ENCODE measurements around the gene ZSCAN9.

ZSCAN9 gene

DNA sequence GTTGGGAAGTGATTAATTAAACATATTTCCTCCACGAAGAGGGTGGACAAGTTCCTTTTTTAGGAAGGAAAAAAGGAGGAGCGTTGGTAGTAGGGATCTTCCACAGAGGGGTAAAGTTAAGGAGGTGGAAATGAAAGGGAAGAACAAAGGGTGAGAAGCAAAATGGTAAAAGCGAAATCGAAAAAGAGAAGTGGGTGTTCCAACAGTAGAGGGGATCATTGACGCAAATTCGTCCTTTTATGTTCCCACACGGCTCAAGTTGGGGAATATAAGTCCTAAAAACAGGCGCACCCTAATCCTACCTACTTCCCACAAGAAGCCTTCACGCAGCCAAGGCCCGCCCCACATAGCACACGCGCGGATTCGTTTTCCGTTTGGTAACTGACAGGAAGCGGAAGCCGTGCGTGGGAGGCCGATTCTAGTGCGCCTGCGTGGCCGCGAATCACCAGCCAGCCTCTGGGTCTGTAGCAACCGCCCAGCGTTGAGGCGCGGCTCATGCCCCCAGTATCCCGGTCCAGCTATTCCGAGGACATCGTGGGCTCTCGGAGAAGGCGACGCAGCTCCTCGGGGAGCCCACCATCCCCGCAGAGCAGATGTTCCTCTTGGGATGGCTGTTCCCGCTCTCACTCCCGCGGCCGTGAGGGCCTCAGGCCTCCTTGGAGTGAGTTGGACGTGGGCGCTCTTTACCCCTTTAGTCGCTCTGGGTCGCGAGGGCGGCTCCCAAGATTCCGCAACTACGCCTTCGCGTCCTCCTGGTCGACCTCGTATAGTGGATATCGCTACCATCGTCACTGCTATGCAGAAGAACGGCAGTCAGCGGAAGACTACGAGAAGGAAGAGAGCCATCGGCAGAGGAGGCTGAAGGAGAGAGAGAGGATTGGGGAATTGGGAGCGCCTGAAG is 34.1 kb downstream of the ZSCAN9 start, which contains the start of gene NKAPL:
NKAPL (plus strand) TSS at position 421 of the 901 bp plus-strand sequence; CDS start at position 496, 75 bp downstream.
- TF ChIP-seq, protein P1, sequence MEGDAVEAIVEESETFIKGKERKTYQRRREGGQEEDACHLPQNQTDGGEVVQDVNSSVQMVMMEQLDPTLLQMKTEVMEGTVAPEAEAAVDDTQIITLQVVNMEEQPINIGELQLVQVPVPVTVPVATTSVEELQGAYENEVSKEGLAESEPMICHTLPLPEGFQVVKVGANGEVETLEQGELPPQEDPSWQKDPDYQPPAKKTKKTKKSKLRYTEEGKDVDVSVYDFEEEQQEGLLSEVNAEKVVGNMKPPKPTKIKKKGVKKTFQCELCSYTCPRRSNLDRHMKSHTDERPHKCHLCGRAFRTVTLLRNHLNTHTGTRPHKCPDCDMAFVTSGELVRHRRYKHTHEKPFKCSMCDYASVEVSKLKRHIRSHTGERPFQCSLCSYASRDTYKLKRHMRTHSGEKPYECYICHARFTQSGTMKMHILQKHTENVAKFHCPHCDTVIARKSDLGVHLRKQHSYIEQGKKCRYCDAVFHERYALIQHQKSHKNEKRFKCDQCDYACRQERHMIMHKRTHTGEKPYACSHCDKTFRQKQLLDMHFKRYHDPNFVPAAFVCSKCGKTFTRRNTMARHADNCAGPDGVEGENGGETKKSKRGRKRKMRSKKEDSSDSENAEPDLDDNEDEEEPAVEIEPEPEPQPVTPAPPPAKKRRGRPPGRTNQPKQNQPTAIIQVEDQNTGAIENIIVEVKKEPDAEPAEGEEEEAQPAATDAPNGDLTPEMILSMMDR (IDR thresholded peaks at IDR 0.05; ENCODE audit: extremely low read depth, missing control alignments) = no peak
- peak; percentile 25 for DNase-seq (ENCODE audit: low spot score)

DNA sequence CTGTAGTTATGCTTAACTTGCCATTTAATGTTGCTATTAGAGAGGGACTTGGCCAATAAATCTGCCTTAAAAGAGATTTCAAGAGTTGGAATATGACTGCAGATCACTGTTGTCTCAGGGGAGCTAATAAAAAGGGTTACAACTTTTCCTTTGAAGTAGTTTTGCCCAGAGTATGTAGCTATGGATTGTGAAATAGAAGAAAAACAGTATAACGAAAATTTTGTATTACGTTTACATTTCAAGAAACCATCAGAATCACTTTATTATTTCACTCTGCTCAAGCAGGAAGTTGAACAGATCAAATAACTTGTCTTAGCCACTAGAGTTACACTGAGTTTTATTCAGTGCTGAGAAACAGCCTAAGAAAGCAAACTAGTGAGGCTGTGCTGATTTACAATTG is 38.8 kb downstream of the ZSCAN9 start:
- TF ChIP-seq, protein P1 (IDR thresholded peaks at IDR 0.05; ENCODE audit: extremely low read depth, missing control alignments) = no peak
- DNase-seq (ENCODE audit: low spot score) = no peak

DNA sequence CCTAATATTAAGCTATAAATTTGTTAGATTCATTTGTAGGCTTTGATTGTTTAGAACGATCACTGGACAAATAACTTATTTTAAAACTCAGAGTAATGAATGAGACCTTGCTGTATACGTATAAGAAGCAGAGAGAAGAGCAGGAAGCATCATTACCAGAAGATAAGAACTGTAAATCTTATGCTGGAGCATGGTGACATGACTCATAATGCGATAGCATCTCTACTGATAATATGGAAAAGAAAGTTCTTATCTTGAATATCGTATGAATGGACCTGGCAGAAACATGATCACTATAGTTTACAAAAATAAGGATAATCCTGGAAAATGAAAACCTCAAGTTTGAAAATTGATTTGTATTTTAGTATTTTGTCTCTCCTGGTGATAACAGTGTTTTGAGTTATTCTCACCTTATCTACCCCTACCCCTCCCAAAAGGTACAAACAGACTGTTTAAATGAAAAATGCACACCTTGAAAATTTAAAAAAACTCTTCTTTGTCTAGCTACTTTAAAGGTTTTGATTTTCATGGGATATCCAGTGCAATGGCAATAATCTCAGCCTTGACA is 39.8 kb downstream of the ZSCAN9 start:
- DNase-seq (ENCODE audit: low spot score) = no peak
- TF ChIP-seq, protein P1 (IDR thresholded peaks at IDR 0.05; ENCODE audit: extremely low read depth, missing control alignments) = no peak

DNA sequence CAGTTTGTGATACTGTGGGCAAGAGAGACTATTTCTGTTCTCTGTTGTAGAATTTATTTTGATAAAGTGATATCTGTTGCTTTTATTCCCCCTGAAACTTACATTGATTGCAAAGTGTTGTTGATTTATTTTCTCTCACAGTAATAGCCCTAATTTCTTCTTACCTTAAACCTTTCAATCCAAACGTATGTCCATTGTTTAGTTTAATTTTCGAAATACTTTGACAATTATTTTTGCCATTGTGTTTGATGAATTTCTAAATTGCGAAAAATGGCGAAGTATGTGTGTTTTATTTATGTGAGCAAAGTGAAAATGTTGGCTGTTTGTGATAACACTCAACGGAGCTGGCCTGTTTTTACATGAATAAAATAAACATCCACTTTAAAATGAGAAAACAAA is 41.5 kb downstream of the ZSCAN9 start:
- TF ChIP-seq, protein P1 (IDR thresholded peaks at IDR 0.05; ENCODE audit: extremely low read depth, missing control alignments) = no peak

DNA sequence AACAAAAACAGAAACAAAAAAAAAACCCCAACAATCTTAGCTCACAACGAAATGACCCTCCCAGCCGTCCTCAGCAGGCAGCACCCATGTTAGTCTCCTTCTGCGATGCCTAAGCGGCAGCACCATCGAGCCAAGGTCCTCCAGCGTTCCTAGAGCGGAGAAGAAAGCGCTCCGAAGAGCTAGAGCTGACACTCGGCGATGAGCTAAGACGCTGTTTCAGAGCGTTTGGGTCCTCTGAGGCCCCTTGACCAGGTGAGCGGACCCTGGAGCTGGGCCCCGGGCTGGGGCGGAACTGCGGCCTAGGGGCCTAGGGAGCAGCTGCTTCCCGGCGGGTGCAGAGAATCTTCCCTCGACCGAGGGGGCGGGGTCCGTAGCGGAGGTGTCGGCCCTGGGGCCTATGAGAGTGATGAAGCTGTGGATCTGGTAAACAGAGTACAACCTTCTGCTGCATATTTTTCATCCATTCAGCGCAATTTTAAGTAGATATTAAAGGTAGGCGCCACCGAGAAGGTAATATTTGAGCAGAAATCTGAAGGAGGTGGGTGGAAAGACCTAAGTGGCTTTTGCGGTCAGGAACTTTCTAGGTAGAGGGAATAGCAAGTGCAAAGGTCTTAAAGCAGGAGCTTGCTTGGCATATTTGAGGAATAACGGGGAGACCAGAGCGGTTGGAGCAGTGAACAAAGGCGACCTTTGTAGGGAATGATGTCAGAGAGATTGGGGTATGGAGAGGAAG is 42.1 kb downstream of the ZSCAN9 start, which contains the start of gene ZSCAN26:
ZSCAN26 (plus strand) TSS at position 182 of the 733 bp plus-strand sequence. CDS start 4,777 bp downstream, outside the sequence.
- TF ChIP-seq, protein P1 (IDR thresholded peaks at IDR 0.05; ENCODE audit: extremely low read depth, missing control alignments) = no peak
- DNase-seq (ENCODE audit: low spot score) = peak; percentile 81

More for the DNA sequence above, 41.5 kb downstream of the ZSCAN9 start:
- no peak for DNase-seq (ENCODE audit: low spot score)

DNA sequence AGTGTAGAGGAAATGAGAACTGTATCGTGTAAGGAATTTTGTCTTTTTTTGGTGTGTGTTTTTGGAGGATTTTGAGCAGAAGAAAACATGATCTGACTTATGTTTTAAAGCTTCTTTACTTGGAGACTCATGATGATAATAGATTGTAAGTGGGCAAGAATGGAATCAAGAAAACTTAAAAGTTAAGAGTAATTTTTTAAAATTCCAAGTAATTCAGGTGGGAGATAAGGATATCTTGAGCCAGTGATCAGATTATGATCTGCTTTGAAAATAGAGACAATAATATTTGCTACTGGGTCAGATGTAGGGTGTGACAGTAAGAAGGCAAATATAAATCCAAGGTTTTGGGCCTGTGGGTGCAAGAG is 42.6 kb downstream of the ZSCAN9 start:
- TF ChIP-seq, protein P1 (IDR thresholded peaks at IDR 0.05; ENCODE audit: extremely low read depth, missing control alignments) = no peak
- DNase-seq (ENCODE audit: low spot score) = no peak
